ENCODE measurements around the gene FAM83C. TPM values are rescaled to one million over a fixed set of nuclear protein-coding genes. Genes with fewer than 3 reads are reported as not detected.

Gene FAM83C
- total RNA-seq, 2 experiments from 2014 or later, result not detected

DNA sequence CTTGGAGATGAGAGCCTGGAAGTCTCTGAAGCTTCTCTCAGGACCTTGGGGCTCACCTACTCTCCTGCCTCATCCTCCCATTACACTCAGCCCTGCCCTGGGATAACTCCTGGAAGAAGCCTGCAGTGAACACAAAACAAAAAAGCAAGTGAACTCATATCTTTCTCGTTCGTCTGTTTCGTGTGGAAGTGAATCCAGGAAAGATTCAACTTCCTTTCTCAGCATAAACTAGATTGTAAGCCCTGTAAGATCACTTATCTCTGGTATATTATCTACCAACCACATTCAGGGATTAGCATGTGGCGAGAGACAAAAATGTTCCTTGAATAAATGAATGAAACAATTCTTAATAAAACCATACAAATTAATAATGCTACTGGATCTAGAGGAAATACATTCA lies 36.5 kb upstream of the FAM83C start:
- Histone ChIP-seq H2AFZ (ENCODE audit: low read length) (no peak overlapping the region), H3K4me1 (ENCODE audit: insufficient read depth, low read length, poor library complexity, severe bottlenecking) (no peaks in the 10 kb centered on the region), H3K36me3 (ENCODE audit: insufficient read depth, low read length) (0 out of 2 replicates have a peak, but pooled peaks cover 5% of the 10 kb centered on the region), H3K4me2 (ENCODE audit: low read length) (no peak overlapping the region), H3K9me2 (ENCODE audit: insufficient read depth, low read length) (no peaks in the 10 kb centered on the region), H3K9me3 (ENCODE audit: low read length) (no peaks in the 10 kb centered on the region), H3K79me2 (ENCODE audit: insufficient read depth, low read depth, low read length) (no peaks in the 10 kb centered on the region), H3K27ac (ENCODE audit: low read depth, low read length, poor library complexity, severe bottlenecking) (no peak overlapping the region), H4K20me1 (ENCODE audit: insufficient read depth, low read length) (0 out of 2 replicates have a peak, but pooled peaks cover 5% of the 10 kb centered on the region), H3K4me3 (ENCODE audit: low read depth, low read length, poor library complexity, severe bottlenecking) (no peak overlapping the region)
- no TSS peak for BruUV-seq (replicated peaks)
- TF ChIP-seq, protein P1, sequence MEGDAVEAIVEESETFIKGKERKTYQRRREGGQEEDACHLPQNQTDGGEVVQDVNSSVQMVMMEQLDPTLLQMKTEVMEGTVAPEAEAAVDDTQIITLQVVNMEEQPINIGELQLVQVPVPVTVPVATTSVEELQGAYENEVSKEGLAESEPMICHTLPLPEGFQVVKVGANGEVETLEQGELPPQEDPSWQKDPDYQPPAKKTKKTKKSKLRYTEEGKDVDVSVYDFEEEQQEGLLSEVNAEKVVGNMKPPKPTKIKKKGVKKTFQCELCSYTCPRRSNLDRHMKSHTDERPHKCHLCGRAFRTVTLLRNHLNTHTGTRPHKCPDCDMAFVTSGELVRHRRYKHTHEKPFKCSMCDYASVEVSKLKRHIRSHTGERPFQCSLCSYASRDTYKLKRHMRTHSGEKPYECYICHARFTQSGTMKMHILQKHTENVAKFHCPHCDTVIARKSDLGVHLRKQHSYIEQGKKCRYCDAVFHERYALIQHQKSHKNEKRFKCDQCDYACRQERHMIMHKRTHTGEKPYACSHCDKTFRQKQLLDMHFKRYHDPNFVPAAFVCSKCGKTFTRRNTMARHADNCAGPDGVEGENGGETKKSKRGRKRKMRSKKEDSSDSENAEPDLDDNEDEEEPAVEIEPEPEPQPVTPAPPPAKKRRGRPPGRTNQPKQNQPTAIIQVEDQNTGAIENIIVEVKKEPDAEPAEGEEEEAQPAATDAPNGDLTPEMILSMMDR (conservative IDR thresholded peaks at IDR 0.05; ENCODE audit: low read length), result no peak
- TF ChIP-seq EZH2phosphoT487 (IDR thresholded peaks at IDR 0.05; ENCODE audit: borderline replicate concordance, low read depth, low read length), result no peak
- intact Hi-C loops (cut with micrococcal nuclease; ENCODE audit: unreplicated experiment), result loop anchor here (2.0 kb wide), 1 partner anchor 24 kb away; no protein-coding TSS in a partner anchor
- DNase-seq (ENCODE audit: low spot score), result no peak
- ChIA-PET CTCF (ENCODE audit: unreplicated experiment) (no interaction called here), POLR2A (no interaction called here)

DNA sequence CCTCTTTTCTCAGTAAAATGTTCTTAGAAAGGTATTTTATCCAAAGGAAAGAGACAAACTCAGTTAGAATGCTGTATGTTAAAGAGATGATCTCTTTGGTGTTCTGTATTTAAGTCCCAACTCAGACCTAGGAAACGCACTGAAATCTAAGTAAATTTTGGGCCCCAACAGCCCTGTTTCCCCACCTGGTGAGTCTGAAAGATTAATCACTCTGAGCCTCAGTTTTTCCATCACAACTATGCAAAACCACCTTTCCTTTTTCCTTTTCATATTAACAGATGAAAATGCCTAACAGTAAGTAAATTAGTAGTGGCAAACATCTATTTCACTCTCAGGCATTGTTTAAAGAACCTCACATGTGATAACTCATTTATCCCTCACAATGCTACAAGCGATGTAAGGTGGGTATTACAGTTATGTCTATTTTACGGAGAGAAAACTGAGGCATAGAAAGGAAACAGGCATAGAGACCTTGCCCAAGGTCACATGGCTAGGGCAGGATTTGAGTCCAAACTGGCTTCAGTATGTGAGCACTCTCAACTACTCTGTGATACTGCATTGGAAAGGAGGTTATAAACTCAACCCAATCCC lies 36.0 kb upstream of the FAM83C start:
- BruUV-seq (replicated peaks), result no TSS peak
- TF ChIP-seq, protein P1 (conservative IDR thresholded peaks at IDR 0.05; ENCODE audit: low read length), result no peak
- no peak for TF ChIP-seq EZH2phosphoT487 (IDR thresholded peaks at IDR 0.05; ENCODE audit: borderline replicate concordance, low read depth, low read length)
- no peak for DNase-seq (ENCODE audit: low spot score)
- POLR2A ChIA-PET, result no interaction called here
- H3K4me3 ChIP-seq (ENCODE audit: low read depth, low read length, poor library complexity, severe bottlenecking), result no peak overlapping the region
- intact Hi-C loops (cut with micrococcal nuclease; ENCODE audit: unreplicated experiment), result loop anchor here (2.0 kb wide), 1 partner anchor 23 kb away; no protein-coding TSS in a partner anchor
- no peaks in the 10 kb centered on the region for H3K79me2 ChIP-seq (ENCODE audit: insufficient read depth, low read depth, low read length)
- 0 out of 2 replicates have a peak, but pooled peaks cover 5% of the 10 kb centered on the region for H3K36me3 ChIP-seq (ENCODE audit: insufficient read depth, low read length)
- no peaks in the 10 kb centered on the region for H3K9me2 ChIP-seq (ENCODE audit: insufficient read depth, low read length)
- H3K27ac ChIP-seq (ENCODE audit: low read depth, low read length, poor library complexity, severe bottlenecking), result no peak overlapping the region
- H2AFZ ChIP-seq (ENCODE audit: low read length), result no peak overlapping the region
- CTCF ChIA-PET (ENCODE audit: unreplicated experiment), result no interaction called here
- H3K4me1 ChIP-seq (ENCODE audit: insufficient read depth, low read length, poor library complexity, severe bottlenecking), result no peaks in the 10 kb centered on the region
- 0 out of 2 replicates have a peak, but pooled peaks cover 5% of the 10 kb centered on the region for H4K20me1 ChIP-seq (ENCODE audit: insufficient read depth, low read length)
- H3K9me3 ChIP-seq (ENCODE audit: low read length), result no peaks in the 10 kb centered on the region
- no peak overlapping the region for H3K4me2 ChIP-seq (ENCODE audit: low read length)

All from OCI-LY7 (cell line).